SK-N-MC (cell line): Measurements from ENCODE around the gene CCDC34.

Experiments used
- DNase-seq: peaks from one replicate; pipeline ENCODE4 v3.0.0-alpha.2; 2011; ENCODE audit warnings: low read depth, low spot score
- H3K27ac ChIP-seq: fragments of 200-600 bp; sonication (generic); 2 replicates; pipeline ENCODE4 v1.5.1; 2016; ENCODE audit warnings: mixed run types
- H3K36me3 ChIP-seq: fragments of 200-600 bp; sonication (generic); 2 replicates; pipeline ENCODE4 v1.6.1; 2017; ENCODE audit warnings: antibody characterized with exemption, low read length, mixed read lengths; ENCODE audit not compliant: insufficient read depth
- H3K4me3 ChIP-seq: fragments of 200-600 bp; sonication (generic); 2 replicates; pipeline ENCODE4 v1.5.1; 2016
- H3K9ac ChIP-seq: fragments of 200-600 bp; sonication (generic); 2 replicates; pipeline ENCODE4 v1.8.0; 2017; ENCODE audit warnings: mixed run types, mixed read lengths; ENCODE audit not compliant: insufficient read length
- H3K9me3 ChIP-seq: fragments of 200-600 bp; sonication (generic); 2 replicates; pipeline ENCODE4 v1.6.1; 2017; ENCODE audit warnings: low read depth, mild to moderate bottlenecking, antibody characterized with exemption, low read length, moderate library complexity, mixed read lengths
- EZH2 ChIP-seq: fragments of 200-600 bp; sonication (generic); IDR thresholded peaks from one replicate; pipeline ENCODE4 v1.6.1; 2017; ENCODE audit warnings: antibody characterized with exemption
- FOXP2 ChIP-seq: optimal IDR thresholded peaks from 2 replicates; pipeline ENCODE3; 2011; ENCODE audit warnings: mild to moderate bottlenecking, moderate library complexity; ENCODE audit not compliant: insufficient read depth; ENCODE audit errors: extremely low read length, control extremely low read depth
- POLR2AphosphoS5 ChIP-seq: IDR thresholded peaks from 2 replicates; pipeline ENCODE4 v1.6.1; 2012; ENCODE audit warnings: mild to moderate bottlenecking, low read depth, low read length, borderline replicate concordance

The CCDC34 gene

GRCh38 chr11:27300974-27301373 is 62.0 kb downstream of the CCDC34 start:
- no peak for TF ChIP-seq EZH2
- TF ChIP-seq POLR2AphosphoS5: no peak
- Histone ChIP-seq H3K4me3 (no peak overlapping the region), H3K36me3 (no peaks in the 10 kb centered on the region), H3K27ac (no peak overlapping the region), H3K9me3 (no peaks in the 10 kb centered on the region), H3K9ac (no peak overlapping the region)
- no peak for DNase-seq

GRCh38 chr11:27297616-27298015 is 65.4 kb downstream of the CCDC34 start:
- no peak for DNase-seq
- no peak overlapping the region for H3K9ac ChIP-seq
- no peak overlapping the region for H3K4me3 ChIP-seq
- H3K27ac ChIP-seq: no peak overlapping the region
- TF ChIP-seq POLR2AphosphoS5: no peak
- TF ChIP-seq FOXP2: no peak
- no peak for TF ChIP-seq EZH2
- no peaks in the 10 kb centered on the region for H3K9me3 ChIP-seq
- no peaks in the 10 kb centered on the region for H3K36me3 ChIP-seq

- H3K9ac ChIP-seq: no peak overlapping the region
- no peak for DNase-seq
- TF ChIP-seq EZH2 (no peak), FOXP2 (no peak), POLR2AphosphoS5 (no peak)
- peak overlapping the region; percentile 51; the same call in 1 of the 2 replicates for H3K27ac ChIP-seq
- H3K9me3 ChIP-seq: no peaks in the 10 kb centered on the region; the same call in 1 of the 2 replicates
- no peak overlapping the region for H3K4me3 ChIP-seq
- no peaks in the 10 kb centered on the region for H3K36me3 ChIP-seq
These were observed 66.5 kb downstream of the CCDC34 start for GRCh38 chr11:27296497-27296896.

GRCh38 chr11:27295928-27296327 is 67.1 kb downstream of the CCDC34 start:
- Histone ChIP-seq H3K36me3 (no peaks in the 10 kb centered on the region), H3K9me3 (no peaks in the 10 kb centered on the region; the same call in 1 of the 2 replicates), H3K4me3 (no peak overlapping the region), H3K9ac (no peak overlapping the region), H3K27ac (peak overlapping the region; percentile 51; the same call in 1 of the 2 replicates)
- DNase-seq: no peak
- TF ChIP-seq POLR2AphosphoS5: no peak
- TF ChIP-seq EZH2: no peak
- no peak for TF ChIP-seq FOXP2

- TF ChIP-seq EZH2 (no peak), FOXP2 (no peak), POLR2AphosphoS5 (no peak)
- no peak for DNase-seq
- Histone ChIP-seq H3K9ac (no peak overlapping the region), H3K4me3 (no peak overlapping the region), H3K36me3 (no peaks in the 10 kb centered on the region), H3K9me3 (no peaks in the 10 kb centered on the region; the same call in 1 of the 2 replicates), H3K27ac (peak overlapping the region; percentile 59)
These were observed 68.4 kb downstream of the CCDC34 start for GRCh38 chr11:27294654-27295053.

GRCh38 chr11:27293515-27294417 is 69.2 kb downstream of the CCDC34 start:
- peak overlapping the region; percentile 59 for H3K27ac ChIP-seq
- no peaks in the 10 kb centered on the region for H3K36me3 ChIP-seq
- TF ChIP-seq POLR2AphosphoS5: no peak
- TF ChIP-seq FOXP2: no peak
- TF ChIP-seq EZH2: no peak
- H3K9ac ChIP-seq: no peak overlapping the region
- H3K4me3 ChIP-seq: no peak overlapping the region
- no peak for DNase-seq
- no peaks in the 10 kb centered on the region; the same call in 1 of the 2 replicates for H3K9me3 ChIP-seq

- TF ChIP-seq POLR2AphosphoS5: no peak
- TF ChIP-seq FOXP2: no peak
- no peak for TF ChIP-seq EZH2
- peak overlapping the region; percentile 0; the same call in 1 of the 2 replicates for H3K27ac ChIP-seq
- H3K4me3 ChIP-seq: no peak overlapping the region
- H3K36me3 ChIP-seq: no peaks in the 10 kb centered on the region
- DNase-seq: no peak
- no peak overlapping the region for H3K9ac ChIP-seq
- H3K9me3 ChIP-seq: no peaks in the 10 kb centered on the region; the same call in 1 of the 2 replicates
These were observed 70.4 kb downstream of the CCDC34 start for GRCh38 chr11:27292637-27293010.

- DNase-seq: no peak
- H3K9me3 ChIP-seq: no peaks in the 10 kb centered on the region; the same call in 1 of the 2 replicates
- no peak for TF ChIP-seq EZH2
- TF ChIP-seq POLR2AphosphoS5: no peak
- TF ChIP-seq FOXP2: no peak
- H3K4me3 ChIP-seq: no peak overlapping the region
- no peaks in the 10 kb centered on the region for H3K36me3 ChIP-seq
- H3K27ac ChIP-seq: peak overlapping the region; percentile 0; the same call in 1 of the 2 replicates
- H3K9ac ChIP-seq: no peak overlapping the region
These were observed 70.9 kb downstream of the CCDC34 start for GRCh38 chr11:27291954-27292636.
